GM21825 (cell line): Measurements from ENCODE around the gene MAN2A2.

Experiments used
- ATAC-seq: cut with Tn5 transposase; IDR thresholded peaks from one replicate; pipeline ENCODE4 v1.9.1; 2021; ENCODE audit warnings: mild to moderate bottlenecking, moderate library complexity; ENCODE audit not compliant: unreplicated experiment

The MAN2A2 gene

GRCh38 chr15:90902840-90903732, at the start of gene MAN2A2:
TSS of gene MAN2A2 (plus strand) at chr15:90903302. CDS start at chr15:90904208, 906 bp downstream.
- ATAC-seq: peak; percentile 52

GRCh38 chr15:90855139-90855538, 48.0 kb upstream of the MAN2A2 start:
- no peak for ATAC-seq

- ATAC-seq: no peak
Observed at GRCh38 chr15:90857337-90857736, 45.8 kb upstream of the MAN2A2 start.

GRCh38 chr15:90857883-90858443, 45.1 kb upstream of the MAN2A2 start:
- ATAC-seq: no peak

GRCh38 chr15:90859234-90860131, 43.6 kb upstream of the MAN2A2 start:
- no peak for ATAC-seq

- no peak for ATAC-seq
Observed at GRCh38 chr15:90860450-90860849, 42.7 kb upstream of the MAN2A2 start.

GRCh38 chr15:90860942-90861675, 42.0 kb upstream of the MAN2A2 start:
- ATAC-seq: no peak

GRCh38 chr15:90862487-90862886, 40.6 kb upstream of the MAN2A2 start:
- no peak for ATAC-seq

- no peak for ATAC-seq
Observed at GRCh38 chr15:90862964-90863778, 39.9 kb upstream of the MAN2A2 start.

- no peak for ATAC-seq
Observed at GRCh38 chr15:90863987-90864386, 39.1 kb upstream of the MAN2A2 start.

- ATAC-seq: no peak
Observed at GRCh38 chr15:90864507-90864906, 38.6 kb upstream of the MAN2A2 start.

- ATAC-seq: no peak
Observed at GRCh38 chr15:90865702-90866101, 37.4 kb upstream of the MAN2A2 start.

GRCh38 chr15:90866161-90866715, 36.9 kb upstream of the MAN2A2 start:
- no peak for ATAC-seq

- ATAC-seq: no peak
Observed at GRCh38 chr15:90866800-90867199, 36.3 kb upstream of the MAN2A2 start.

- ATAC-seq: no peak
Observed at GRCh38 chr15:90868261-90868689, 34.8 kb upstream of the MAN2A2 start, which contains the start of gene FURIN. TSS of gene FURIN (plus strand) at chr15:90868588. CDS start at chr15:90875741, 7,153 bp downstream.

GRCh38 chr15:90869140-90869541, 34.0 kb upstream of the MAN2A2 start:
- no peak for ATAC-seq

GRCh38 chr15:90869601-90870353, 33.3 kb upstream of the MAN2A2 start:
- no peak for ATAC-seq

- no peak for ATAC-seq
Observed at GRCh38 chr15:90870354-90871138, 32.6 kb upstream of the MAN2A2 start.
